Measurements from ENCODE around the gene PAWR. TPM values are rescaled to one million over a fixed set of nuclear protein-coding genes. Genes with fewer than 3 reads are reported as not detected.

Gene PAWR
- total and polyA plus RNA-seq, 7 donors, result 0.77 to 3.5 (median 1.9) TPM

DNA sequence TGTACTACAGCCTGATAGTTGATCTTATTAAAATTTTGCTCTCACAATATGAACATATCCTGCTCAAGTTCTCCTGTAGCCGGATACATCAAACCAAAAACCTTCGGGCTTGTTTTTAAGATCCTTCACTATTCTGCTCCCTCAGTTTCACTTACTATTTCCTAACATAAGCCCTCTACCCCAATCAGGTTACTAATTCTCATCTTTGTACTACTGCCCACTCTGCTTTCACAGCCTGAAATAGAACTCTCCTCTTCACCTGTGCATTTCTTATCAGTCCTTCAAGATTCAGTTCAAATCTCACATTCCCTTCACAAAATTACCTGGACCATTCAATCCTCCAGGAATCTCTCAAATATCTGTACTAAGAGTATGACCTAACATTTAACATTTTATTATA lies 14.2 kb downstream of the PAWR start:
- 85 to 92% (median 86%) methylated on average over 2 of the region's 2 CpGs for WGBS, 3 donors
- Histone ChIP-seq H3K36me3 (ENCODE audit: insufficient read depth in 1 of 2, low read depth in 1 of 2) (no peaks in the 10 kb centered on the region), H3K4me3 (no peak overlapping the region), H3K9me3 (peaks cover 4% of the 10 kb centered on the region), H3K27ac (no peak overlapping the region), H3K4me1 (no peaks in the 10 kb centered on the region), H3K27me3 (ENCODE audit: insufficient read depth in 3 of 3, low read length in 2 of 3) (no peaks in the 10 kb centered on the region)
- DNase-seq, result no peak
- TF ChIP-seq, protein P1, sequence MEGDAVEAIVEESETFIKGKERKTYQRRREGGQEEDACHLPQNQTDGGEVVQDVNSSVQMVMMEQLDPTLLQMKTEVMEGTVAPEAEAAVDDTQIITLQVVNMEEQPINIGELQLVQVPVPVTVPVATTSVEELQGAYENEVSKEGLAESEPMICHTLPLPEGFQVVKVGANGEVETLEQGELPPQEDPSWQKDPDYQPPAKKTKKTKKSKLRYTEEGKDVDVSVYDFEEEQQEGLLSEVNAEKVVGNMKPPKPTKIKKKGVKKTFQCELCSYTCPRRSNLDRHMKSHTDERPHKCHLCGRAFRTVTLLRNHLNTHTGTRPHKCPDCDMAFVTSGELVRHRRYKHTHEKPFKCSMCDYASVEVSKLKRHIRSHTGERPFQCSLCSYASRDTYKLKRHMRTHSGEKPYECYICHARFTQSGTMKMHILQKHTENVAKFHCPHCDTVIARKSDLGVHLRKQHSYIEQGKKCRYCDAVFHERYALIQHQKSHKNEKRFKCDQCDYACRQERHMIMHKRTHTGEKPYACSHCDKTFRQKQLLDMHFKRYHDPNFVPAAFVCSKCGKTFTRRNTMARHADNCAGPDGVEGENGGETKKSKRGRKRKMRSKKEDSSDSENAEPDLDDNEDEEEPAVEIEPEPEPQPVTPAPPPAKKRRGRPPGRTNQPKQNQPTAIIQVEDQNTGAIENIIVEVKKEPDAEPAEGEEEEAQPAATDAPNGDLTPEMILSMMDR (IDR thresholded peaks at IDR 0.05), result no peak
- intact Hi-C loops (cut with DNase I), result no loop called here
- no peak for ATAC-seq

DNA sequence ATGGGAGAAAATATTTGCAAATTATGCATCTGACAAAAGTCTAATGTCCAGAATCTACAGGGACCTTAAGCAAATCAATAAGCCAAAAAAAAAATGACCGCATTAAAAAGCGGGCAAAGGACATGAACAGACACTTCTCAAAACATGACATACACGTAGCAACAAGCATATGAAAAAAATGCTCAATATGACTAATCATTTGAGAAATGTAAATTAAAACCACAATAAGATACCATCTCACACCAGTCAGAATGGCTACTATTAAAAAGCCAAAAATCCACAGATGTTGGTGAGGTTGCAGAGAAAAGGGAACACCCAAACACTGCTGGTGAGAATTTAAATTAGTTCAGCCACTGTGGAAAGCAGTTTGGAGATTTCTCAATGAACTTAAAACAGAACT lies 16.1 kb downstream of the PAWR start:
- Histone ChIP-seq H3K27ac (no peak overlapping the region), H3K4me1 (no peaks in the 10 kb centered on the region), H3K9me3 (peaks cover 4% of the 10 kb centered on the region), H3K4me3 (no peak overlapping the region), H3K36me3 (ENCODE audit: insufficient read depth in 1 of 2, low read depth in 1 of 2) (no peaks in the 10 kb centered on the region), H3K27me3 (ENCODE audit: insufficient read depth in 3 of 3, low read length in 2 of 3) (no peaks in the 10 kb centered on the region)
- TF ChIP-seq, protein P1 (IDR thresholded peaks at IDR 0.05), result no peak
- ATAC-seq (no peak), DNase-seq (no peak)
- WGBS, 3 donors, result 88 to 96% (median 93%) methylated on average over 3 of the region's 3 CpGs
- intact Hi-C loops (cut with DNase I), result no loop called here

DNA sequence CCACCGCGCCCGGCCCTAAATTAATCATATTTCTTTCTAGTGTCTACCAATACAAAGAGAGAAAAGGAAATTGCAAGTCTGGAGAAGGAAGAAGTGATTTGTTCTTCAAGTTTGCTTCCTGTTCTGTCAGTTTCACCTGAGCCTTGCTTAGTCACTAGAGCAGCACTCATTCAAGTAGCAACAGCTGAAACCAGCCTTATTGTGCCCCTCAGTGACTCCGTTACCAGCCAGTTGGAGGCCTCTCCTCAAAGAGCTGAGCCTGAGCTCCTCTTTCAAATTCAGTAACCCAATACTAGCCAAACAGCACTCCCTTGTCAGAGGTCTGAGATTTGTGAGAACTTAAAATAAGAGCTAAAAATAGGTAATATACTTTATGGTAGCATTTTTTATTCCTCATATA lies 17.4 kb downstream of the PAWR start:
- DNase-seq (no peak), ATAC-seq (no peak)
- Histone ChIP-seq H3K27me3 (ENCODE audit: insufficient read depth in 3 of 3, low read length in 2 of 3) (no peaks in the 10 kb centered on the region), H3K4me3 (no peak overlapping the region), H3K27ac (no peak overlapping the region), H3K9me3 (peaks cover 4% of the 10 kb centered on the region), H3K4me1 (no peaks in the 10 kb centered on the region), H3K36me3 (ENCODE audit: insufficient read depth in 1 of 2, low read depth in 1 of 2) (no peaks in the 10 kb centered on the region)
- intact Hi-C loops (cut with DNase I), result no loop called here
- TF ChIP-seq, protein P1 (IDR thresholded peaks at IDR 0.05), result no peak
- 88 to 92% (median 88%) methylated on average over 4 of the region's 4 CpGs for WGBS, 3 donors

DNA sequence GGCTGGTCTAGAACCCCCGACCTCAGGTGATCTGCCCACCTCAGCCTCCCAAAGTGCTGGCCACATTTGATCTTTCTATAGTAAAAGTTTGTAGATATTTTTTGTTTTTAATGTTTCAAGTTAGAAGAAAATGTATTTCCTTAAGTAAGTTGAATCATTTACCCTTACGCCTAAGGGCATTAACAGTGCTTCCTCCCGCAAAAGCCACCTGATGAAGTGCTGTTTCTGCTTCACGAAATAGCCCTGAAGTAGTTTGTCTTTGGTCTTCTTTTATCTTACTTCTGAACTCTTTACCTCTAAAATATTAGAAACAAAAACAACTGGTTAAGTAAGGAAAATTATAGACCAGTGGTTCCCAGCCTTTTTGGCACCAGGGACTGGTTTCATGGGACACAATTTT lies 22.7 kb downstream of the PAWR start:
- H3K9me3 ChIP-seq, result no peaks in the 10 kb centered on the region
- ATAC-seq (no peak), DNase-seq (no peak)
- intact Hi-C loops (cut with DNase I), result no loop called here
- no peaks in the 10 kb centered on the region for H3K4me1 ChIP-seq
- H3K27me3 ChIP-seq (ENCODE audit: insufficient read depth in 3 of 3, low read length in 2 of 3), result no peaks in the 10 kb centered on the region
- H3K4me3 ChIP-seq, result no peak overlapping the region
- no peak overlapping the region for H3K27ac ChIP-seq
- TF ChIP-seq, protein P1 (IDR thresholded peaks at IDR 0.05), result no peak
- WGBS, 3 donors, result 95 to 97% (median 97%) methylated on average over 4 of the region's 4 CpGs
- H3K36me3 ChIP-seq (ENCODE audit: insufficient read depth in 1 of 2, low read depth in 1 of 2), result no peaks in the 10 kb centered on the region

DNA sequence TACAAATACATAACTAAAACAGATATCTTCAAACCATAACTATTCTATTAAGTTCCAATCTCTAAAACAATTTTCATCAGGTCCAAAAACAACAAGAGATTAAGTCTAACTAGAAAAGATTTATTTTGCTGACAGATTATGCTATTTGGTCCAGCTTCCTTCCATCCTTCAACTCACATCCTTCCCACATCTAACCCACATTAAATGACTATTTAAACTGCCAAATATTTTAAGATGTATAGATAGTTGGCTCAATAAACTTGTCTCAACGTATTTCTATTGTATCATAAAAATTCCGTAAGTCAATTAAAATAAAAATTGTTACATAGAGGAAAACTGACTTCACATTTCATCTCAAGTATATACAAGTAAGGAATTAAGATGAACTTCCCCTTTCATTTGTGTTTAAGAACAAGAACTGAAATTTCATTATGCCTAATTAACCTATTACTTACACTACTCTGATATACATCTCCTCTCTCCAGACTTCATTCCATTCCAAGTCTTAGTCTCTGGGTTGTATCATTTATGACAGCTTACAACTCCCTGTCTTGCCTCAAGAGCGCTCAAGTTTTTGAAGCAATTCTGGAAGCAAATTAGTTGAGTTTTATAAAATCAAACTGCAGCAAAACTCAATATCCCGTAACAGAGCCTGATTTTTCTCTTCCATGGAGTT lies 25.4 kb downstream of the PAWR start:
- Histone ChIP-seq H3K4me3 (no peak overlapping the region), H3K36me3 (ENCODE audit: insufficient read depth in 1 of 2, low read depth in 1 of 2) (no peaks in the 10 kb centered on the region), H3K27ac (no peak overlapping the region), H3K9me3 (no peaks in the 10 kb centered on the region), H3K27me3 (ENCODE audit: insufficient read depth in 3 of 3, low read length in 2 of 3) (no peaks in the 10 kb centered on the region), H3K4me1 (no peaks in the 10 kb centered on the region)
- DNase-seq (no peak), ATAC-seq (no peak)
- intact Hi-C loops (cut with DNase I), result no loop called here
- 85 to 88% (median 86%) methylated on average over 4 of the region's 4 CpGs for WGBS, 3 donors
- TF ChIP-seq, protein P1 (IDR thresholded peaks at IDR 0.05), result no peak

All from psoas muscle (tissue), 8 donors.